ENCODE measurements around the gene OR2V1. TPM values are rescaled to one million over a fixed set of nuclear protein-coding genes. Genes with fewer than 3 reads are reported as not detected.

OR2V1 gene
- total RNA-seq, 1 donor from 2014 or later, result not detected

Other genes with a start within 250 kb of the OR2V1 start
- gene BTNL8, start 232.0 kb downstream of the OR2V1 start, total RNA-seq, result not detected in 2 replicates
- not detected in 2 replicates for gene BTNL3, start 142.3 kb downstream of the OR2V1 start, total RNA-seq
- gene BTNL9, start 90.9 kb downstream of the OR2V1 start, total RNA-seq, result 0.04 and 0.07 TPM in 2 replicates
- not detected in 2 replicates for gene OR2V2, start 16.4 kb upstream of the OR2V1 start, total RNA-seq
- 15.5 and 16.9 TPM in 2 replicates for gene TRIM7, start 74.0 kb upstream of the OR2V1 start, total RNA-seq
- gene TRIM41, start 92.1 kb upstream of the OR2V1 start, total RNA-seq, result 10.9 and 11.7 TPM in 2 replicates
- 5,736 and 8,367 TPM in 2 replicates for gene RACK1, start 112.7 kb upstream of the OR2V1 start, total RNA-seq
- 4.2 and 8.0 TPM in 2 replicates for gene TRIM52, start 130.0 kb upstream of the OR2V1 start, total RNA-seq
- not detected in 2 replicates for gene OR4F3, start 236.1 kb upstream of the OR2V1 start, total RNA-seq